Dermis microvascular lymphatic vessel endothelial cell (primary cell): ENCODE measurements around the gene PRKAB1. TPM values are rescaled to one million over a fixed set of nuclear protein-coding genes. Genes with fewer than 3 reads are reported as not detected.

Experiments used
- DNase-seq, 2 donors: peaks; one replicate each; pipeline versions ENCODE4 v3.0.0 to v3.0.0-alpha.2; 2010; ENCODE audit warnings: low read depth in 2 of 2
- total RNA-seq: library from RNA; depleted of rRNA; stranded (reverse); fragments of >200 nt; gene quantifications from 2 replicates; pipeline ENCODE4 v1.2.1, GENCODE V29; 2014

PRKAB1 gene
- total RNA-seq, 1 donor from 2014 or later: 11.4 TPM

- no peak for DNase-seq
Measured at GRCh38 chr12:119711693-119712092, 43.8 kb downstream of the PRKAB1 start.

- DNase-seq: no peak
Measured at GRCh38 chr12:119712721-119713120, 44.8 kb downstream of the PRKAB1 start.

- DNase-seq: no peak
Measured at GRCh38 chr12:119713551-119714031, 45.7 kb downstream of the PRKAB1 start.

GRCh38 chr12:119714614-119715267 lies 46.8 kb downstream of the PRKAB1 start:
- no peak for DNase-seq

GRCh38 chr12:119715268-119715620 lies 47.3 kb downstream of the PRKAB1 start:
- peak in 1 of 2 donors; percentile 33 for DNase-seq

- DNase-seq: no peak
Measured at GRCh38 chr12:119718141-119718540, 50.2 kb downstream of the PRKAB1 start.

- no peak for DNase-seq
Measured at GRCh38 chr12:119720349-119720748, 52.4 kb downstream of the PRKAB1 start.

GRCh38 chr12:119721306-119721705 lies 53.4 kb downstream of the PRKAB1 start:
- DNase-seq: no peak

- no peak for DNase-seq
Measured at GRCh38 chr12:119725523-119725922, 57.6 kb downstream of the PRKAB1 start.

GRCh38 chr12:119727600-119728443 lies 59.9 kb downstream of the PRKAB1 start:
- peak; percentile 18 to 28 for DNase-seq

GRCh38 chr12:119728444-119728745 lies 60.5 kb downstream of the PRKAB1 start:
- DNase-seq: no peak

GRCh38 chr12:119729871-119730270 lies 61.9 kb downstream of the PRKAB1 start:
- DNase-seq: no peak

- no peak for DNase-seq
Measured at GRCh38 chr12:119730381-119730780, 62.4 kb downstream of the PRKAB1 start.

Other genes with a start within 250 kb of the PRKAB1 start
- gene TMEM233, start 74.4 kb upstream of the PRKAB1 start, total RNA-seq: 0.77 and 0.89 TPM in 2 replicates
- gene CIT, start 209.2 kb downstream of the PRKAB1 start, total RNA-seq: 5.3 and 9.6 TPM in 2 replicates